Neural progenitor cell (in vitro differentiated cells): ENCODE measurements around the gene SLCO3A1. TPM values are rescaled to one million over a fixed set of nuclear protein-coding genes. Genes with fewer than 3 reads are reported as not detected.

Source experiments
- DNase-seq: peaks from one replicate; pipeline ENCODE4 v3.0.0-alpha.2; 2016; ENCODE audit warnings: low spot score
- H2AFZ ChIP-seq: fragments of 200-600 bp; sonication (generic); replicated peaks from 2 replicates; pipeline ENCODE4 v1.6.1; 2016; ENCODE audit warnings: antibody characterized with exemption
- H3F3A ChIP-seq: fragments of 200-600 bp; sonication (generic); 2 replicates; pipeline ENCODE4 v1.6.1; 2016; ENCODE audit warnings: antibody characterized with exemption, low read depth
- H3K27ac ChIP-seq: fragments of 200-600 bp; sonication (generic); 2 replicates; pipeline ENCODE4 v1.5.1; 2016; ENCODE audit warnings: mild to moderate bottlenecking
- H3K27me3 ChIP-seq: fragments of 200-600 bp; sonication (generic); 2 replicates; pipeline ENCODE4 v1.6.1; 2016; ENCODE audit warnings: mild to moderate bottlenecking, moderate library complexity
- H3K36me3 ChIP-seq: fragments of 200-600 bp; sonication (generic); 2 replicates; pipeline ENCODE4 v1.5.1; 2016
- H3K4me1 ChIP-seq: fragments of 200-600 bp; sonication (generic); 2 replicates; pipeline ENCODE4 v1.6.1; 2016; ENCODE audit warnings: mixed run types
- H3K4me2 ChIP-seq: fragments of 200-600 bp; sonication (generic); 2 replicates; pipeline ENCODE4 v1.6.1; 2016
- H3K4me3 ChIP-seq: fragments of 200-600 bp; sonication (generic); 2 replicates; pipeline ENCODE4 v1.5.1; 2016
- H3K79me2 ChIP-seq: fragments of 200-600 bp; sonication (generic); 2 replicates; pipeline ENCODE4 v1.6.1; 2016; ENCODE audit warnings: low read depth
- H3K9ac ChIP-seq: fragments of 200-600 bp; sonication (generic); 2 replicates; pipeline ENCODE4 v1.6.1; 2016
- H3K9me3 ChIP-seq: fragments of 200-600 bp; sonication (generic); 2 replicates; pipeline ENCODE4 v1.5.1; 2016; ENCODE audit warnings: low read depth
- H4K20me1 ChIP-seq: fragments of 200-600 bp; sonication (generic); 2 replicates; pipeline ENCODE4 v1.6.1; 2016; ENCODE audit warnings: low read depth
- H3K27ac Mint-ChIP-seq: 3 replicates; pipeline ENCODE4 v1.8.0; 2021; ENCODE audit warnings: mixed read lengths
- H3K27me3 Mint-ChIP-seq: 2 replicates; pipeline ENCODE4 v1.8.0; 2022; ENCODE audit warnings: low read depth, mild to moderate bottlenecking, inconsistent platforms, moderate library complexity, mixed read lengths; ENCODE audit not compliant: insufficient read depth
- H3K36me3 Mint-ChIP-seq: 3 replicates; pipeline ENCODE4 v1.8.0; 2021; ENCODE audit warnings: mixed read lengths
- H3K4me1 Mint-ChIP-seq: 3 replicates; pipeline ENCODE4 v1.8.0; 2021; ENCODE audit warnings: mixed read lengths
- H3K4me3 Mint-ChIP-seq: 3 replicates; pipeline ENCODE4 v1.8.0; 2021; ENCODE audit warnings: mild to moderate bottlenecking, moderate library complexity, mixed read lengths
- H3K9me3 Mint-ChIP-seq: 3 replicates; pipeline ENCODE4 v1.8.0; 2020; ENCODE audit warnings: mixed read lengths
- CTCF ChIP-seq: fragments of 200-600 bp; sonication (generic); IDR thresholded peaks from 2 replicates; pipeline ENCODE4 v1.5.1; 2017; ENCODE audit warnings: antibody characterized with exemption, mild to moderate bottlenecking
- EZH2 ChIP-seq: fragments of 200-600 bp; sonication (generic); IDR thresholded peaks from 2 replicates; pipeline ENCODE4 v1.6.1; 2017; ENCODE audit warnings: antibody characterized with exemption, mild to moderate bottlenecking, moderate library complexity
- EZH2phosphoT487 ChIP-seq: fragments of 200-600 bp; sonication (generic); IDR thresholded peaks from 2 replicates; pipeline ENCODE4 v1.6.1; 2017; ENCODE audit warnings: antibody characterized with exemption
- total RNA-seq: library from RNA; depleted of rRNA; stranded (reverse); fragments of >200 nt; gene quantifications from 2 replicates; pipeline ENCODE4 v1.2.3, GENCODE V29; 2015; ENCODE audit warnings: low replicate concordance

Gene SLCO3A1
- total RNA-seq, 1 donor from 2014 or later: 6.6 TPM

GRCh38 chr15:91981821-91982800 lies 128.6 kb downstream of the SLCO3A1 start:
- Histone ChIP-seq H3K27ac (no peak overlapping the region), H3K27me3 (no peaks in the 10 kb centered on the region), H3K4me1 (no peaks in the 10 kb centered on the region), H3F3A (no peaks in the 10 kb centered on the region), H3K9ac (no peak overlapping the region), H3K4me3 (no peak overlapping the region), H3K36me3 (no peaks in the 10 kb centered on the region), H3K9me3 (no peaks in the 10 kb centered on the region), H3K79me2 (no peaks in the 10 kb centered on the region), H2AFZ (no peak overlapping the region), H3K4me2 (no peak overlapping the region), H4K20me1 (no peaks in the 10 kb centered on the region)
- Mint-ChIP-seq H3K4me3 (no peak overlapping the region), H3K36me3 (no peaks in the 10 kb centered on the region), H3K9me3 (no peaks in the 10 kb centered on the region), H3K4me1 (no peaks in the 10 kb centered on the region), H3K27me3 (peaks cover 7% of the 10 kb centered on the region), H3K27ac (no peak overlapping the region)
- DNase-seq: no peak
- no peak for TF ChIP-seq CTCF
- TF ChIP-seq EZH2: no peak
- no peak for TF ChIP-seq EZH2phosphoT487

- no peak for DNase-seq
- H3K4me1 Mint-ChIP-seq: no peaks in the 10 kb centered on the region
- H2AFZ ChIP-seq: no peak overlapping the region
- H3K4me1 ChIP-seq: no peaks in the 10 kb centered on the region
- no peaks in the 10 kb centered on the region for H3K9me3 ChIP-seq
- no peaks in the 10 kb centered on the region for H3K36me3 Mint-ChIP-seq
- no peak overlapping the region for H3K9ac ChIP-seq
- no peak overlapping the region for H3K4me3 Mint-ChIP-seq
- no peaks in the 10 kb centered on the region for H3K27me3 ChIP-seq
- peaks cover 7% of the 10 kb centered on the region for H3K27me3 Mint-ChIP-seq
- no peak overlapping the region for H3K4me3 ChIP-seq
- no peaks in the 10 kb centered on the region for H3K9me3 Mint-ChIP-seq
- H3K27ac ChIP-seq: no peak overlapping the region
- H3F3A ChIP-seq: no peaks in the 10 kb centered on the region
- H3K79me2 ChIP-seq: no peaks in the 10 kb centered on the region
- no peak overlapping the region for H3K4me2 ChIP-seq
- no peak overlapping the region for H3K27ac Mint-ChIP-seq
- no peaks in the 10 kb centered on the region for H4K20me1 ChIP-seq
- no peaks in the 10 kb centered on the region for H3K36me3 ChIP-seq
- TF ChIP-seq EZH2phosphoT487: no peak
- TF ChIP-seq CTCF: no peak
- no peak for TF ChIP-seq EZH2
Observed at GRCh38 chr15:91983729-91984340, 130.3 kb downstream of the SLCO3A1 start.

- Histone ChIP-seq H3K9ac (no peak overlapping the region), H3K27me3 (no peaks in the 10 kb centered on the region), H4K20me1 (no peaks in the 10 kb centered on the region), H3K4me3 (no peak overlapping the region), H3K4me2 (no peak overlapping the region), H2AFZ (no peak overlapping the region), H3K79me2 (no peaks in the 10 kb centered on the region), H3K36me3 (no peaks in the 10 kb centered on the region), H3F3A (no peaks in the 10 kb centered on the region), H3K9me3 (no peaks in the 10 kb centered on the region), H3K4me1 (no peaks in the 10 kb centered on the region), H3K27ac (no peak overlapping the region)
- H3K36me3 Mint-ChIP-seq: no peaks in the 10 kb centered on the region
- H3K4me3 Mint-ChIP-seq: no peak overlapping the region
- no peak for TF ChIP-seq EZH2
- no peak for TF ChIP-seq CTCF
- TF ChIP-seq EZH2phosphoT487: no peak
- no peak overlapping the region for H3K27ac Mint-ChIP-seq
- H3K27me3 Mint-ChIP-seq: peaks cover 7% of the 10 kb centered on the region
- no peaks in the 10 kb centered on the region for H3K9me3 Mint-ChIP-seq
- no peak for DNase-seq
- no peaks in the 10 kb centered on the region for H3K4me1 Mint-ChIP-seq
Observed at GRCh38 chr15:91985297-91985696, 131.8 kb downstream of the SLCO3A1 start.
